ENCODE measurements around the gene GANAB. TPM values are rescaled to one million over a fixed set of nuclear protein-coding genes. Genes with fewer than 3 reads are reported as not detected.
A peak's percentile ranks its signal among the peaks of the same experiment; 100 is the strongest.

Gene GANAB
- total and polyA plus RNA-seq, 2 of the 4 experiments (the other 2 are of a cell fraction), result 209 to 344 TPM

- in situ Hi-C loops (cut with MboI; ENCODE audit: low sequenced_read_pairs), result no loop called here
- no peaks in the 10 kb centered on the region for H3K9me3 ChIP-seq (ENCODE audit: control insufficient read depth, insufficient read depth, low read length)
- H3K9me1 ChIP-seq (ENCODE audit: insufficient read depth, low read length), result peaks cover 4% of the 10 kb centered on the region; the same call in 1 of the 2 replicates
- H3K4me3 ChIP-seq (ENCODE audit: insufficient read depth, low read depth, low read length), result no peak overlapping the region
- H3K27me3 ChIP-seq (ENCODE audit: control insufficient read depth, insufficient read depth, low read length), result no peaks in the 10 kb centered on the region
- 0 out of 2 replicates have a peak overlapping the region, but pooled peaks have one; percentile 26 for H2BK20ac ChIP-seq (ENCODE audit: low read depth, low read length)
- peak; percentile 87 for DNase-seq
- peak overlapping the region; percentile 31; the same call in 1 of the 2 replicates for H3K4ac ChIP-seq (ENCODE audit: low read depth, low read length)
- H3K14ac ChIP-seq (replicated peaks; ENCODE audit: low read depth, low read length), result no peak overlapping the region
- H2BK120ac ChIP-seq (ENCODE audit: low read depth, low read length), result peak overlapping the region; percentile 20; the same call in 1 of the 2 replicates
- peak overlapping the region; percentile 12; the same call in 1 of the 2 replicates for H3K27ac ChIP-seq (ENCODE audit: insufficient read depth, low read length)
- H2AFZ ChIP-seq (replicated peaks; ENCODE audit: low read length, poor library complexity), result peak overlapping the region; percentile 87
- intact Hi-C loops (cut with micrococcal nuclease), result loop anchor here (2.0 kb wide), 1 partner anchor 14 kb away; no protein-coding TSS in a partner anchor
- peak overlapping the region in 1 of 2 experiments; percentile 54; a peak in 2 of 4 replicates for H4K8ac ChIP-seq (ENCODE audit: low read depth in 2 of 2, low read length in 2 of 2)
- no peak overlapping the region for H3K4me2 ChIP-seq (ENCODE audit: low read depth, low read length)
- H3K9ac ChIP-seq (ENCODE audit: low read depth, low read length), result no peak overlapping the region
- peak; percentile 93 for ATAC-seq (ENCODE audit: low read depth)
- peaks cover 15% of the 10 kb centered on the region for H3K36me3 ChIP-seq (ENCODE audit: control insufficient read depth, insufficient read depth, low read length)
- H3K4me1 ChIP-seq (ENCODE audit: control insufficient read depth, insufficient read depth, low read length), result peaks cover 8% of the 10 kb centered on the region
- no peaks in the 10 kb centered on the region for H4K20me1 ChIP-seq (ENCODE audit: insufficient read depth, low read length)
- dilution Hi-C loops (cut with HindIII; ENCODE audit: low sequenced_read_pairs, unreplicated experiment), result no loop called here
- CTCF ChIA-PET, result interaction anchor here (0.7 to 2.0 kb wide), 7 partner anchors 9 to 286 kb away, joined by 3 to 11 read pairs (median 5); partner anchors contain the start of gene LRRN4CL
- H3K79me1 ChIP-seq (ENCODE audit: low read depth in 1 of 2, low read length in 2 of 2), result peaks cover 5 to 23% of the 10 kb centered on the region in 2 experiments; a peak in 3 of 4 replicates
- H2AK9ac ChIP-seq (replicated peaks; ENCODE audit: low read depth, low read length, poor library complexity), result peak overlapping the region; percentile 92
- no peak overlapping the region for H3K23ac ChIP-seq (ENCODE audit: low read depth, low read length)
- H4K91ac ChIP-seq (ENCODE audit: insufficient read depth, low read depth, low read length), result peak overlapping the region; percentile 66
- no CpG with 5 or more reads among the region's 4 CpGs for WGBS, 2 experiments (ENCODE audit: extremely low coverage in 2 of 2, insufficient read length in 1 of 2)
- no peak overlapping the region for H3K56ac ChIP-seq (ENCODE audit: extremely low read depth, insufficient read depth, low read length)
- no TSS peak for BruUV-seq (replicated peaks)
- H2BK5ac ChIP-seq (ENCODE audit: low read depth, low read length, poor library complexity, severe bottlenecking), result peak overlapping the region; percentile 40
- no peak overlapping the region for H2BK15ac ChIP-seq (ENCODE audit: low read depth, low read length)
- H4K5ac ChIP-seq (ENCODE audit: low read depth, low read length), result peak overlapping the region; percentile 59; the same call in 1 of the 2 replicates
- no peak overlapping the region for H3K18ac ChIP-seq (ENCODE audit: low read depth, low read length)
- POLR2A ChIA-PET (ENCODE audit: unreplicated experiment), result interaction anchor here (0.8 to 1.6 kb wide), 6 partner anchors 8 to 28 kb away, joined by 3 to 10 read pairs (median 4); partner anchors contain the start of genes C11orf98, CSKMT, INTS5 and LBHD1
- no peak overlapping the region for H2AK5ac ChIP-seq (ENCODE audit: low read depth, low read length)
- TF ChIP-seq MAFK (IDR thresholded peaks at IDR 0.05; ENCODE audit: low read depth, low read length), result no peak
- no peak for TF ChIP-seq FOS (IDR thresholded peaks at IDR 0.05; ENCODE audit: low read depth, low read length)
- no peak for TF ChIP-seq CHD1 (IDR thresholded peaks at IDR 0.05; ENCODE audit: low read depth, low read length)
- TF ChIP-seq BHLHE40 (IDR thresholded peaks at IDR 0.05; ENCODE audit: low read depth, low read length), result no peak
- TF ChIP-seq CEBPB (IDR thresholded peaks at IDR 0.05; ENCODE audit: low read depth, low read length), result peak; percentile 54; the same call in 1 of the 2 replicates
- TF ChIP-seq NFE2L2 (IDR thresholded peaks at IDR 0.05; ENCODE audit: low read depth, low read length), result no peak
- no peak for TF ChIP-seq POLR2A (IDR thresholded peaks at IDR 0.05; ENCODE audit: low read depth, low read length)
- TF ChIP-seq RAD21 (IDR thresholded peaks at IDR 0.05; ENCODE audit: low read length), result peak; percentile 61
- TF ChIP-seq MXI1 (IDR thresholded peaks at IDR 0.05; ENCODE audit: borderline replicate concordance, low read depth, low read length), result no peak
- no peak for TF ChIP-seq MAZ (IDR thresholded peaks at IDR 0.05; ENCODE audit: borderline replicate concordance, low read depth, low read length)
- no peak for TF ChIP-seq ELK1 (IDR thresholded peaks at IDR 0.05; ENCODE audit: borderline replicate concordance, low read depth, low read length)
- TF ChIP-seq RFX5 (IDR thresholded peaks at IDR 0.05; ENCODE audit: low read depth, low read length), result no peak
- peak; percentile 43 for TF ChIP-seq SMC3 (IDR thresholded peaks at IDR 0.05; ENCODE audit: low read depth, low read length)
- no peak for TF ChIP-seq RCOR1 (IDR thresholded peaks at IDR 0.05; ENCODE audit: insufficient replicate concordance, low read length)
- TF ChIP-seq CTCF (conservative IDR thresholded peaks at IDR 0.05; ENCODE audit: low read depth, low read length), result peak; percentile 65
These were observed 34.4 kb upstream of the GANAB start for GRCh38 chr11:62680825-62681240.
